Activated naive CD8-positive, alpha-beta T cell (primary cell): ENCODE data around the gene SLN.

Experiments
- H3K27ac Mint-ChIP-seq: one replicate; pipeline ENCODE4 v1.8.0; 2021; ENCODE audit warnings: mixed read lengths
- H3K27me3 Mint-ChIP-seq: one replicate; pipeline ENCODE4 v1.8.0; 2021; ENCODE audit warnings: mixed read lengths
- H3K36me3 Mint-ChIP-seq: one replicate; pipeline ENCODE4 v1.8.0; 2021; ENCODE audit warnings: mixed read lengths
- H3K4me1 Mint-ChIP-seq: one replicate; pipeline ENCODE4 v1.8.0; 2021; ENCODE audit warnings: low read depth, mixed read lengths
- H3K4me3 Mint-ChIP-seq: one replicate; pipeline ENCODE4 v1.8.0; 2021; ENCODE audit warnings: mild to moderate bottlenecking, mixed read lengths
- H3K9me3 Mint-ChIP-seq: one replicate; pipeline ENCODE4 v1.8.0; 2021; ENCODE audit warnings: low read depth, mixed read lengths

SLN gene

DNA sequence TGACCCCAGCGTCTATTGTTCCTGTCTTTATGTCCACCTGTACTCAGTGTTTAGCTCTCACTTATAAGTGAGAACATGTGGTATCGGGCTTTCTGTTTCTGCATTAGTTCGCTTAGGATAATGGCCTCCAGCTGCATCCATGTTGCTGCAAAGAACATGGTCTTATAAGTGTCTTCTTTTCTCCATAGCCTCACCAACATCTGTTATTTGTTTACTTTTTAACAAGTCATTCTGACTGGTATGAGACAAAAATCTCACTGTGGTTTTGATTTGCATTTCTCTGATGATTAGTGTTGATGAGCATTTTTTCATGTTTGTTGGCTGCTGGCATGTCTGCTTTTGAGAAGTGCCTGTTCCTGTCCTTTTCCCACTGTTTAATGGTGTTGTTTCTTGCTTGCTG lies 21.7 kb upstream of the SLN start:
- Mint-ChIP-seq H3K9me3 (no peaks in the 10 kb centered on the region), H3K4me1 (no peaks in the 10 kb centered on the region), H3K27me3 (peaks cover 8% of the 10 kb centered on the region), H3K27ac (no peak overlapping the region), H3K4me3 (no peak overlapping the region), H3K36me3 (no peaks in the 10 kb centered on the region)

DNA sequence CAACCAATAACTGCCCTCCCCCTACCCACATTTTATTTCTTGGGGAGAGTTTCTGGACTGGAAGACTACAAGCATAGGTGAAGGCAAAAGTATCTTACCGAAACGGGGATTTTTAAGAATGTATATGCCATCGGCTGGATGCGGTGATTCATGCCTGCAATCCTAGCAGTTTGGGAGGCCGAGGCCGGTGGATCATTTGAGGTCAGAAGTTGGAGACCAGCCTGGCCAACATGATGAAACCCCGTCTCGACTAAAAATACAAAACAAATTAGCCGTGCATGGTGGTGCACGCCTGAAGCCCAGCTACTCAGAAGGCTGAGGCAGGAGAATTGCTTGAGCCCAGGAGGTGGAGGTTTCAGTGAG lies 20.8 kb upstream of the SLN start:
- Mint-ChIP-seq H3K9me3 (no peaks in the 10 kb centered on the region), H3K27me3 (peaks cover 8% of the 10 kb centered on the region), H3K36me3 (no peaks in the 10 kb centered on the region), H3K4me3 (no peak overlapping the region), H3K27ac (no peak overlapping the region), H3K4me1 (no peaks in the 10 kb centered on the region)

DNA sequence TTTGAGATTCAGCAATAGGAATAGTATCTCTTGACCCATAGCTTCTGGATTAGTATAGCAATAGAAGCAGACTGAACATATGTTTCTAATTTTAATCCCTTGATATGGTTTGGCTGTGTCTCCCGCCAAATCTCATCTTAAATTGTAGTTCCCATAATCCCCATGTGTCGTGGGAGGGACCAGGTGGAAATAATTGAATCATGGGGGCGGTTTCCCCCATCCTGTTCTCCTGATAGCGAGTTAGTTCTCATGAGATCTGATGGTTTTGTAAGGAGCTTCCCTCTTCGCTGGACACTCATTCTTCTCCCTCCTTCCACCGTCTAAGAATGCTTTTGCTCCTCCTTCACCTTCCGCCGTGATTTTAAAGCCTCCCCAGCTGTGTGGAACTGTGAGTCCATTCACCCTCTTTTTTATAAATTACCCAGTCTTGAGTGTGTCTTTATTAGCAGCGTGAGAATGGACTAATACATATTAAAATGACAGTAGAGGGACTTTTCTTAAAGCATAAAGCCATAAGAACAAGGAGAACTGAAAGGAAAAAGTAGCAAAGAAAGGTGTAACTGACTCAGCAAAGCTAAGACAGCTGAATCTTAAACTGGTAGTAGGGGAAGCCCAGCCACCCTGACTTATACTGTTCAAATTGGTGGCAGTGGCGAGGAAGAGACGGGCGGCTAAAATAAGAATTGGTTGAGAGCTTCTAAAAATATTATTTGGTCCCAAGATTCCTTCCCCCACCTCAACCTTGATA lies 20.3 kb upstream of the SLN start:
- H3K36me3 Mint-ChIP-seq: no peaks in the 10 kb centered on the region
- no peak overlapping the region for H3K4me3 Mint-ChIP-seq
- H3K9me3 Mint-ChIP-seq: no peaks in the 10 kb centered on the region
- peaks cover 8% of the 10 kb centered on the region for H3K27me3 Mint-ChIP-seq
- H3K27ac Mint-ChIP-seq: no peak overlapping the region
- no peaks in the 10 kb centered on the region for H3K4me1 Mint-ChIP-seq

DNA sequence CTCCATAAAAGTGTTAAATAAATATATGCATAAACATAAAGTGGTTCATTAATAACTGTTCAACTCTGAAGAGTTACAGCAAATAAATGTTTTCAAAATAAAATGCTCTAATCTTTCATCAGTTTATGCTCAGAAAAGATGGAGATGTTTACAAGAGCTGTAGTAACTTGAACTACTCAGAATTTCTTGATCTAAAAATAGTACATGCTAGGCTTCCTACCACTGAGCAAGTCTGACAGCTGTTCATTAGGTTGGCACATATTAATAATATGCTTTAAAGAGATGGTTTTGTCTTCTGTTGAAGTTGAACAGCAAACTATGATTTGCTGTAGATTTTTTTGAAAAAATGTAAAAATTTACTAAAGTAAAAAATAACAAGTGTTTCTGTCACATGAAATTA lies 10.8 kb upstream of the SLN start:
- no peaks in the 10 kb centered on the region for H3K36me3 Mint-ChIP-seq
- H3K27me3 Mint-ChIP-seq: peaks cover 2% of the 10 kb centered on the region
- H3K4me1 Mint-ChIP-seq: no peaks in the 10 kb centered on the region
- H3K9me3 Mint-ChIP-seq: no peaks in the 10 kb centered on the region
- H3K4me3 Mint-ChIP-seq: no peak overlapping the region
- no peak overlapping the region for H3K27ac Mint-ChIP-seq

DNA sequence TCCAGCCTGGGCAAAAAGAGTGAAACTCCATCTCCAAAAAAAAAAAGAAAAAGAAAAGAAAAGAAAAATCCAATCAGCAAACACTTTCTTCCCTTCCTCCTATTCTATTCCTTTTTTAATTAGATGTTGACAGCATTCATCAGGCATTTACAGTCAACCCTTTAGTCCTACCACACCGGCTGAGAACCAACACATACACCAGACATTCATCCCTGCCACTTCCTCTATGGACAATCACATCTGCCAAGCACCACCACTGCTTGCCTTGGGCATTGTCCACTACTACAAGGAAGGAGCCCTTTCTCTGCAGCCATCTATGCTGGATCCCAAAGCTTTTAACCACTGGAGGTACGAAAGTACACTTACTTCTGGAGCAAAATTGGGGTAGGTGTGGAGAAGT lies 9.4 kb upstream of the SLN start:
- Mint-ChIP-seq H3K4me3 (no peak overlapping the region), H3K27me3 (peaks cover 3% of the 10 kb centered on the region), H3K27ac (no peak overlapping the region), H3K36me3 (peaks cover under 1% of the 10 kb centered on the region), H3K9me3 (no peaks in the 10 kb centered on the region), H3K4me1 (no peaks in the 10 kb centered on the region)

DNA sequence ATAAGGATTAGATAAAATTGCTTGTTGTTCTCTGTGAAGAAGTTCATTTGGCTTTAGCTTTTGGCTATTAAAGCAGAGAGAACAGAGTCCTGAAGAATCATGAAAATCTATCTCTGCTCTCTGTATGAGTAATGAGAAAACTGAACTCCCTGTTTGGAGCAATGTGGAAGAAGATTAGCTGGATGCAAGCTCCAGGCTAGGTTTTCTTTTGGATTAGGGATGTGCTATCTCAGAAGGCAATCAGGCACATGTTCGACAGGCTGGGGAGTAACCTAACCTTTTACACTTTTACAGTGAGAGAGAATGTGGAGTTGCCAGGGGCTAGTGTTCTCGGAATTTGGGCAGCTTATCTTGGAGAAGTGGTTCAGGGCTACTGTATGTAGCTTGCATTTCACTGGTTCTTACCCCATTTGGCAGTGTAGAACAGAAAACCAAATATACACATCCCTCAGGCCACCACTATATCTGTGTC lies 8.5 kb upstream of the SLN start:
- Mint-ChIP-seq H3K27me3 (peaks cover 5% of the 10 kb centered on the region), H3K36me3 (peaks cover 2% of the 10 kb centered on the region), H3K27ac (no peak overlapping the region), H3K9me3 (no peaks in the 10 kb centered on the region), H3K4me1 (no peaks in the 10 kb centered on the region), H3K4me3 (no peak overlapping the region)

DNA sequence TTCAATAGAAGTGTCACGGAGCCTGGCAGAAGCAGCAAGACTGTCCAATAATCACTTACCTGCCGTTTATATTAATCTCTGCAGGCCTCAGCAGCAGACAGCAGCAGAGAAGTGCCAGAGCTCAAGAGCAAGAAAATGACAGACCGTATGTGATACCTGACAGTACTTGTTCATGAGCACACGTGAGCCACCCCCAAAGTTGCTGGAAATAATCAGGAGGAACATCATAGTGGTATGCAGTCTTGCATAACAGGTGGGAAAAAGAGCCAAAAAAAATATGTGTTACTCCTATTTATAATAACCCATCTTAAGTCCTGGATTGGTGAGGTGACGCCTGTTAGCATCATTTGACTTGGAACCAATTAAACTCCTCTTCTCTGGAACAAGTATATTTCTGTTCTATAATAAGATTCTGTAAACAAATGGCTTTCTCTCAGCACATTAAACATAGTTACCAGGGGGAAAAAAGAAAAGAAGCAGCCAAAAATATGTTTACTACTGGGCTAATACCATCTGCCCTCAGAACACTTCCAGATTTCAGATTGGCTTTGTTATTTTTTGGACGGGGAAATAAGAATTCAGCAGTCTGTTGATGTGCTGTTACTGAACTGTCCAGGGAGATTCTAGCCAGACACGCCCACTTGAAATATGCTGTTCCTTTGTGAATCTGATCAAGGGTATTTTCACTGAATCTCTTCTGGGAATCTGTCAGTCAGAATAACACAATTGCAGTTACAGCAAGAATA lies 7.9 kb upstream of the SLN start:
- Mint-ChIP-seq H3K27ac (no peak overlapping the region), H3K4me1 (no peaks in the 10 kb centered on the region), H3K36me3 (peaks cover 2% of the 10 kb centered on the region), H3K9me3 (no peaks in the 10 kb centered on the region), H3K27me3 (peaks cover 5% of the 10 kb centered on the region), H3K4me3 (no peak overlapping the region)

DNA sequence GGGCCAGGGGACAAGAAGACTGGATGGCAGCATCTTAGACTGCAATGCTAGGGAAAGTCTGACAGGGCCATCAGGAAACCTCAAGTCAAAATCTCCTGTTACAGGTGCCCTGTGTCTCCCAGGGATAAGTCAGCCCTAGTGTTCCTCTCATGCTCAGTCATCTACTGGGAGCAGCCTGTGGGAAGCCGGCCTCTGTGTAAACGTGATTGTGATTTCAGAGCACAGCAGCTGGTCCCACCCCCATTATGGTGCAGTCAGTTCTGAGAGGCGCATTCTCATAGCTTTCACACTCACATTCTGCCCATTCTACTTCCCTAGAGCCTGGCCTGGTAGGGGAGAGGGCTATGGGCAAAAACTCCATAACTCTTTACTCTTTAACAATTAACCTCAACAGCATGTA lies 7.2 kb upstream of the SLN start:
- no peaks in the 10 kb centered on the region for H3K4me1 Mint-ChIP-seq
- no peaks in the 10 kb centered on the region for H3K9me3 Mint-ChIP-seq
- peaks cover 5% of the 10 kb centered on the region for H3K27me3 Mint-ChIP-seq
- H3K27ac Mint-ChIP-seq: no peak overlapping the region
- H3K36me3 Mint-ChIP-seq: peaks cover 2% of the 10 kb centered on the region
- no peak overlapping the region for H3K4me3 Mint-ChIP-seq

DNA sequence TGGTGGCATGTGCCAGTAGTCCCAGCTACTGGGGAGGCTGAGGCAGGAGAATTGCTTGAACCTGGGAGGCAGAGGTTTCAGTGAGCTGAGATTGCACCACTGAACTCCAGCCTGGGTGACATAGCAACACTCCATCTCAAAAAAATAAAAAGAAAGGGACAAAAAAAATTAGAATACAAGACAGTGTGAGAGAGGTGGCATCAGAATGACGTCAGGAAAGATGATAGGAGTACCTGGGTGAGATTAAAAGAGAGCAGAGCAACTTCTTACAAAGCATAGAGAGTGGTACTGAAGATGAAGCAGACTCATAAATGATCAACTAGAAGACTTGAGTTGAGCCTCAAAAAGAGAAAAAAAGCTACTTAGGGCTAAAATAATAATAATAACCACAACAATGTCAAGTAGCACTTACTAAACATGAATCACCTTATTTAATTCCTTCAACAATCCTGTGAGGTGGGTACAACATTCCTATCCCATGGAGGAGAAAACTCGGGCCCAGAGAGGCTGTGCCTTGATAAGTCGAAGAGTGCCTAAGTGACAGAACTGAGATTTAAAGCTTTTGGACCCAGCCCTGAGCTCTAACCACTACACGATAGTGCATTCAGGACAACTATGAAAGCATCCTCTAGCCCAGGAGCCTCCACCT lies 5.2 kb upstream of the SLN start:
- H3K4me1 Mint-ChIP-seq: no peaks in the 10 kb centered on the region
- no peaks in the 10 kb centered on the region for H3K9me3 Mint-ChIP-seq
- no peak overlapping the region for H3K27ac Mint-ChIP-seq
- peaks cover 11% of the 10 kb centered on the region for H3K27me3 Mint-ChIP-seq
- peaks cover 2% of the 10 kb centered on the region for H3K36me3 Mint-ChIP-seq
- H3K4me3 Mint-ChIP-seq: no peak overlapping the region

DNA sequence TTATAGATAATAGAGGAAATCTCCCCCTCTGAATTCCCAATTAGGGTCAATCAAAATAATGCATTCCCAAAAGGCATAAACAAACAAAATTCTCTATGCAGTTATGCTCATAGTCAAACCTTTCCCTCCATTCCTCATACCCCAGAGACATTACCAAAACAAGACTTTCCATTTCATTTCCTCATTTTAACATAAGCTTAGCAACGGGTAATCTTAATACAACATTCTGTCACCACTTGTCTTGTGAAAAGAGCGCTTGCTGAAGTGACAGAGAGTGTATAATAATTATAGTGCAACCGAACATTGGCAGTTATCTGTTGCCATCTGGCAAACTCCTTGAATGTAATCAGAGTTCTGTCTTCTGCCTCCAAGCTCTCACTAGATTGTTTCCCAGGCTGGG lies 1.2 kb upstream of the SLN start:
- Mint-ChIP-seq H3K27ac (no peak overlapping the region), H3K27me3 (peaks cover 26% of the 10 kb centered on the region), H3K4me1 (no peaks in the 10 kb centered on the region), H3K9me3 (no peaks in the 10 kb centered on the region), H3K36me3 (peaks cover 2% of the 10 kb centered on the region), H3K4me3 (no peak overlapping the region)

DNA sequence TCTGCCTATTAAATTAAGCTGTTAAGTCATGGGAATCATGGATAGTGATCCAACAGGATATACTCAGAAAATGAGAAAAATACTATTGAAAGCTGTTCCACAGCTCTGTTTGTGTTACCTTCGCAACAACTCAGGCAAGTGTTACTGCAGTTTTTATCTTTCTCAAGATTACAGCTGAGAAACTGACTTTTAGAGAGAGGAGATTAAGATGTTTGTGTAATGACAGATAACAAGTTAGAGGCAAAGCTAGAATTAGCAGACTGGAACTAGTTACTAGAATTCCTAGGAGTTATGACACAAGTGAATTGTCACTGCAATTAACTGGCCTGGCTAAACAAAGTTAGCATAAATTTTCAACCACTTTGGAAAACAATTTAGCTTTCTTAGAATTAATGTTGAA lies 1.6 kb downstream of the SLN start:
- H3K27ac Mint-ChIP-seq: no peak overlapping the region
- no peaks in the 10 kb centered on the region for H3K4me1 Mint-ChIP-seq
- peaks cover 23% of the 10 kb centered on the region for H3K27me3 Mint-ChIP-seq

DNA sequence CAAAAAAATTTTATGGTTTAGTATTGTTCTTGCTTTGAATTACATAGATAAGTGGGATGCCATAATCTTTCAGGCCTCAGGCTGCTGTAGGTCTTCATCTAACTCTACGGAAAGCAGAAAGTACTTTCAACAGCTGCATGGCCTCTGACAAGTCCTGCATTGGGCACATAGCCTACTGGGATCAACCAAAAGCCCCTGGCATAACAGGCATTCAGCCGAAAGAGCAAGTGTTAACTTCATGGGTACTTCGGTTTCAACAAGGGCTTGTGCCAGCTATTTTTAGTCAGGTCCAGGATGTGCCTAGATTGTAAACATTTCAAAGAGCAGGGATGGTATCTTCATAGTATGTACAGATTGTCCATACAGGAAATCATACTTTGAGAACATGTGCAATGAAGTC lies 3.1 kb downstream of the SLN start:
- Mint-ChIP-seq H3K36me3 (no peaks in the 10 kb centered on the region), H3K9me3 (no peaks in the 10 kb centered on the region)

More for the DNA sequence above, 1.6 kb downstream of the SLN start:
- no peak overlapping the region for H3K4me3 Mint-ChIP-seq
- no peaks in the 10 kb centered on the region for H3K9me3 Mint-ChIP-seq
- H3K36me3 Mint-ChIP-seq: no peaks in the 10 kb centered on the region

DNA sequence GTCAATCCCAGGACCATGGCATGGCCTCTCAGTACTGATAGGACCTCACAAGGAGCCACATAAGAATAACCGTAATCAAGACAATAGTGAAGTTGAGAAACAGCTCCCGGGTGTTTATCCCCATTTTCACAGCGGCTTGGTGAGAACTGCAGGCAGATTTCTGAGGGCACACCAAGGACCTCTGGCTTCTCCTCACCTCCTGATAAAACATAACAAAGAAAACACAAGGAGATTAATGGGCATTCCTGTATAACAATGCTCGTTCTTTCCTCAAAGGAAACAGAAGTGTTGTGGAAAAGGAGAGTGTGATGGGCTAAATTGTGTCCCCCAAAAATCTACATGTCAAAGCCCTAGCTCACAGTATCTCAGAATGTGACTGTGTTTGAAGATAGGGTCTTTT lies 4.0 kb downstream of the SLN start:
- Mint-ChIP-seq H3K4me3 (no peak overlapping the region), H3K27me3 (peaks cover 30% of the 10 kb centered on the region), H3K4me1 (no peaks in the 10 kb centered on the region), H3K36me3 (no peaks in the 10 kb centered on the region), H3K9me3 (no peaks in the 10 kb centered on the region), H3K27ac (no peak overlapping the region)

More for the DNA sequence above, 3.1 kb downstream of the SLN start:
- Mint-ChIP-seq H3K27me3 (peaks cover 27% of the 10 kb centered on the region), H3K4me1 (no peaks in the 10 kb centered on the region), H3K27ac (no peak overlapping the region), H3K4me3 (no peak overlapping the region)

DNA sequence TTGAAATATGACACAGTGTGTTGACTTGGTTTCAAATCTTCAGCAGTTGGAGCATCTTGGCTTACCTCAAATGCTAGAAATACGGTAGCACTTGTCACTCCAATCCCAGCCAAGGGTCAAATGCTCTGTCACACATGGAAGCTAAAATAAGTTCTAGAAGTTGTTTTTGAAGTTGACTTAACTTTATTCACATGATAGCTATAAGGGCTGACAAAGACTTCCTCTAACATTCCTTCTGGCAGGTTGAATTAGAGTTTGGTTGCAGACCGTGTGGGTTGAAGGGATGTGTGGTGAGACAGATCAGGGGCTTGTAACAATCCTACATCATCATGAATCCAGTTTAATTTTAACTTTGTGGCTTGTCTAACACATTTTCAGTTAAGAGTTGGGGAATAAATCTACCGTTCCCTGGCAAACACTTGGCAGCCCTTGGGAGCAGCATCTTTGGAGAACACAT lies 4.6 kb downstream of the SLN start:
- Mint-ChIP-seq H3K4me1 (no peaks in the 10 kb centered on the region), H3K9me3 (no peaks in the 10 kb centered on the region), H3K27me3 (peaks cover 26% of the 10 kb centered on the region), H3K4me3 (no peak overlapping the region), H3K27ac (no peak overlapping the region), H3K36me3 (no peaks in the 10 kb centered on the region)

DNA sequence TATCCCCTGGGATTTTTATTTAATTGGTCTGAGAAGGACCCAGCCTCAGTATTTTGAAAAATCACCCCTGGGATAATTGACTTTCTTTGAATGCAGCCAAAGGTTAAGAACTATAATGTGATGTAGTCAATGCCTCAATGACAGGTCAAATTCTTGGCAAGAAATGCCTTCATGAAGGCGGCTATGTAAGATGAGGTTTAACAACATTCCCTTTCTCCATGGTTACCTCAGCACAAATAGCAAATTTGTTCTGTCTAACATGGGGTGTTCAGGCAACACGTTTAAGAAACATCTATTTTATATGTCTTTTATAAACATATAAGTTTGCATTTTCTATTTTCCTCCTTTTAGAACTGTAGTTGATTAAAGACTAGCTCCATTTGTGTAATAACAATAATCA lies 5.3 kb downstream of the SLN start:
- Mint-ChIP-seq H3K36me3 (no peaks in the 10 kb centered on the region), H3K4me1 (no peaks in the 10 kb centered on the region), H3K27ac (no peak overlapping the region), H3K9me3 (no peaks in the 10 kb centered on the region), H3K4me3 (no peak overlapping the region), H3K27me3 (peaks cover 26% of the 10 kb centered on the region)
